HEK293 (cell line): ENCODE measurements around the gene TRPC4AP.

Experiments used
- GLIS1 ChIP-seq: fragments of 450-650 bp; formaldehyde crosslinking; IDR thresholded peaks from 2 replicates; pipeline ENCODE4 v1.5.1; 2016; ENCODE audit warnings: missing biosample characterization, missing genetic modification characterization
- GLIS2 ChIP-seq: fragments of 450-650 bp; formaldehyde crosslinking; IDR thresholded peaks from 2 replicates; pipeline ENCODE4 v1.5.1; 2016; ENCODE audit warnings: missing biosample characterization, missing genetic modification characterization
- KLF8 ChIP-seq: fragments of 450-650 bp; formaldehyde crosslinking; IDR thresholded peaks from 2 replicates; pipeline ENCODE4 v1.5.1; 2016; ENCODE audit warnings: missing biosample characterization, missing genetic modification characterization
- OVOL3 ChIP-seq: fragments of 450-650 bp; formaldehyde crosslinking; IDR thresholded peaks from 2 replicates; pipeline ENCODE4 v1.5.1; 2016; ENCODE audit warnings: missing biosample characterization, missing genetic modification characterization
- PRDM1 ChIP-seq: fragments of 450-650 bp; formaldehyde crosslinking; IDR thresholded peaks from 2 replicates; pipeline ENCODE4; 2016; ENCODE audit warnings: missing biosample characterization, missing genetic modification characterization
- SETDB1 ChIP-seq: IDR thresholded peaks from one replicate; pipeline ENCODE4 v1.6.1; 2017; ENCODE audit warnings: mild to moderate bottlenecking, low read length, moderate library complexity, mixed read lengths; ENCODE audit not compliant: insufficient read length
- SP2 ChIP-seq: fragments of 450-650 bp; formaldehyde crosslinking; IDR thresholded peaks from 2 replicates; pipeline ENCODE4 v1.5.1; 2016; ENCODE audit warnings: missing biosample characterization, missing genetic modification characterization
- TRIM28 ChIP-seq: IDR thresholded peaks from 2 replicates; pipeline ENCODE4 v1.6.1; 2011; ENCODE audit warnings: low read length, control low read depth, borderline replicate concordance
- WT1 ChIP-seq: fragments of 450-650 bp; formaldehyde crosslinking; IDR thresholded peaks from 2 replicates; pipeline ENCODE4 v1.5.1; 2016; ENCODE audit warnings: missing biosample characterization, missing genetic modification characterization
- ZBTB17 ChIP-seq: fragments of 450-650 bp; formaldehyde crosslinking; IDR thresholded peaks from 2 replicates; pipeline ENCODE4 v1.5.1; 2016; ENCODE audit warnings: missing biosample characterization, missing genetic modification characterization
- ZBTB48 ChIP-seq: fragments of 450-650 bp; formaldehyde crosslinking; IDR thresholded peaks from 2 replicates; pipeline ENCODE4 v1.5.1; 2016; ENCODE audit warnings: missing biosample characterization, missing genetic modification characterization
- ZBTB7A ChIP-seq: fragments of 450-650 bp; formaldehyde crosslinking; IDR thresholded peaks from 2 replicates; pipeline ENCODE4 v1.5.1; 2016; ENCODE audit warnings: low read depth, missing biosample characterization, missing genetic modification characterization
- ZBTB8A ChIP-seq: fragments of 450-650 bp; formaldehyde crosslinking; IDR thresholded peaks from 2 replicates; pipeline ENCODE4 v1.5.1; 2016; ENCODE audit warnings: missing biosample characterization, missing genetic modification characterization
- ZFP37 ChIP-seq: fragments of 450-650 bp; formaldehyde crosslinking; IDR thresholded peaks from 2 replicates; pipeline ENCODE4 v1.5.1; 2016; ENCODE audit warnings: missing biosample characterization, missing genetic modification characterization
- ZFP69B ChIP-seq: fragments of 450-650 bp; formaldehyde crosslinking; IDR thresholded peaks from 2 replicates; pipeline ENCODE4 v1.5.1; 2016; ENCODE audit warnings: missing biosample characterization, missing genetic modification characterization
- ZNF24 ChIP-seq: fragments of 450-650 bp; formaldehyde crosslinking; IDR thresholded peaks from 2 replicates; pipeline ENCODE4 v1.5.1; 2016; ENCODE audit warnings: missing biosample characterization, missing genetic modification characterization
- ZNF335 ChIP-seq: fragments of 450-650 bp; formaldehyde crosslinking; conservative IDR thresholded peaks from 2 replicates; pipeline ENCODE4 v1.5.1; 2016; ENCODE audit warnings: missing biosample characterization, missing genetic modification characterization
- ZNF350 ChIP-seq: fragments of 450-650 bp; formaldehyde crosslinking; IDR thresholded peaks from 2 replicates; pipeline ENCODE4 v1.5.0; 2017; ENCODE audit warnings: missing biosample characterization, mild to moderate bottlenecking, missing genetic modification characterization
- ZNF514 ChIP-seq: fragments of 450-650 bp; formaldehyde crosslinking; IDR thresholded peaks from 2 replicates; pipeline ENCODE4 v1.5.1; 2016; ENCODE audit warnings: missing biosample characterization, missing genetic modification characterization
- ZNF600 ChIP-seq: fragments of 450-650 bp; formaldehyde crosslinking; IDR thresholded peaks from 2 replicates; pipeline ENCODE4 v1.5.1; 2016; ENCODE audit warnings: missing biosample characterization, missing genetic modification characterization
- ZNF610 ChIP-seq: fragments of 450-650 bp; formaldehyde crosslinking; IDR thresholded peaks from 2 replicates; pipeline ENCODE4 v1.5.1; 2016; ENCODE audit warnings: missing biosample characterization, missing genetic modification characterization, borderline replicate concordance
- ZNF660 ChIP-seq: fragments of 450-650 bp; IDR thresholded peaks from 2 replicates; pipeline ENCODE4 v1.5.1; 2018; ENCODE audit warnings: missing biosample characterization, mild to moderate bottlenecking, missing genetic modification characterization
- ZNF664 ChIP-seq: fragments of 450-650 bp; formaldehyde crosslinking; IDR thresholded peaks from 2 replicates; pipeline ENCODE4 v1.5.1; 2016; ENCODE audit warnings: missing biosample characterization, missing genetic modification characterization
- ZNF707 ChIP-seq: fragments of 450-650 bp; formaldehyde crosslinking; IDR thresholded peaks from 2 replicates; pipeline ENCODE4 v1.5.1; 2016; ENCODE audit warnings: missing biosample characterization, missing genetic modification characterization
- ZSCAN30 ChIP-seq: fragments of 450-650 bp; IDR thresholded peaks from 2 replicates; pipeline ENCODE4 v1.5.1; 2018; ENCODE audit warnings: missing biosample characterization, mild to moderate bottlenecking, missing genetic modification characterization, moderate library complexity
- ZXDB ChIP-seq: fragments of 450-650 bp; formaldehyde crosslinking; IDR thresholded peaks from 2 replicates; pipeline ENCODE4 v1.5.1; 2016; ENCODE audit warnings: missing biosample characterization, missing genetic modification characterization
- TF ChIP-seq, protein P1 (sequence below): fragments of 450-650 bp; formaldehyde crosslinking; IDR thresholded peaks from 2 replicates; pipeline ENCODE4 v1.5.1; 2016; ENCODE audit warnings: missing biosample characterization, missing genetic modification characterization
- TF ChIP-seq, protein P2 (sequence below): fragments of 450-650 bp; formaldehyde crosslinking; IDR thresholded peaks from 2 replicates; pipeline ENCODE4 v1.5.1; 2017; ENCODE audit warnings: missing biosample characterization, mild to moderate bottlenecking, missing genetic modification characterization, moderate library complexity
- TF ChIP-seq, protein P3 (sequence below): fragments of 450-650 bp; formaldehyde crosslinking; IDR thresholded peaks from 2 replicates; pipeline ENCODE4 v1.5.1; 2017; ENCODE audit warnings: missing biosample characterization, missing genetic modification characterization
- TF ChIP-seq, protein P4 (sequence below): fragments of 450-650 bp; formaldehyde crosslinking; IDR thresholded peaks from 2 replicates; pipeline ENCODE4 v1.5.1; 2016; ENCODE audit warnings: missing biosample characterization, missing genetic modification characterization
- TF ChIP-seq, protein P5 (sequence below): fragments of 450-650 bp; formaldehyde crosslinking; IDR thresholded peaks from 2 replicates; pipeline ENCODE4 v1.5.1; 2017; ENCODE audit warnings: missing biosample characterization, missing genetic modification characterization
- TF ChIP-seq, protein P6 (sequence below): fragments of 450-650 bp; formaldehyde crosslinking; IDR thresholded peaks from 2 replicates; pipeline ENCODE4 v1.5.1; 2017; ENCODE audit warnings: missing biosample characterization, missing genetic modification characterization

Gene TRPC4AP

DNA sequence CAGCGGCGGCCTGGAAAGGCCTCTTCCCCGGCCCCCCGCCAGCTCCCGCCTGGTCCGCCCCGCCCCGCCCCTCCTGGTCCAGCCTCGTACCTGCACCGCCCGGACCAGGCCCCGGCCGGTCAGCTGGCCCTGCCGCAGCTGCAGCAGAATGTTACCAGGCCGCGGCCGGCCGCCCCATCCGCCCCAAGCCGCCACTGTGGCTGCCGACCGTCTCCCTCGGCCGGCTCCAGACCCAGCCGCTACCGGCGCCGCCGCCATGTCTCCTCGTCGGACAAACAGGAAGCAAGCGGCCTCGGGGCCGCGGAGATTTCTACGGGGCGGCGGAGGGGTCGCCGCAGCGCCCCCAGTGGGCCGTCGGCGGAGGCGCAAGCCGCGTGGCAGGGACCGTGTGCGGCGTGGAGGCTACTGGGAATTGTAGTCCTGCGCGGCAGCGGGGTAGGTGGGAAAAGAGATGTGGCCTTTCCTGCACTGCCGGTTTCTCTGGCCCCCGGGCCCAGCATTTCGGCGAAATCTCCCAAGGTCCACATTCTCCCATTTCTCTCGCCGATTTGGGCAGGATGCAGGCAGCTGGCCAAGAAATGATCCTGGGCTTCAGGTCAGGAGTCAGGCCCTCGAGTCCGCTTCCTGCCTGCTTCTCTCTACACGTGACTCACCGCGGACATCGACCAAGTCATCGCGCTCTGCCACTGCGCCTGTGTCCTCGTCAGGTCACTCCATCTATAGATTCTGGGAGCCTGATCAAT is at the start of gene TRPC4AP (continued):
- TF ChIP-seq ZNF707: no peak
- TF ChIP-seq OVOL3: peak; percentile 46; the same call in 1 of the 2 replicates
- 0 out of 2 replicates have a peak, but pooled peaks have one; percentile 37 for TF ChIP-seq GLIS1 (tag by site-specific recombination)
- TF ChIP-seq, protein P1, sequence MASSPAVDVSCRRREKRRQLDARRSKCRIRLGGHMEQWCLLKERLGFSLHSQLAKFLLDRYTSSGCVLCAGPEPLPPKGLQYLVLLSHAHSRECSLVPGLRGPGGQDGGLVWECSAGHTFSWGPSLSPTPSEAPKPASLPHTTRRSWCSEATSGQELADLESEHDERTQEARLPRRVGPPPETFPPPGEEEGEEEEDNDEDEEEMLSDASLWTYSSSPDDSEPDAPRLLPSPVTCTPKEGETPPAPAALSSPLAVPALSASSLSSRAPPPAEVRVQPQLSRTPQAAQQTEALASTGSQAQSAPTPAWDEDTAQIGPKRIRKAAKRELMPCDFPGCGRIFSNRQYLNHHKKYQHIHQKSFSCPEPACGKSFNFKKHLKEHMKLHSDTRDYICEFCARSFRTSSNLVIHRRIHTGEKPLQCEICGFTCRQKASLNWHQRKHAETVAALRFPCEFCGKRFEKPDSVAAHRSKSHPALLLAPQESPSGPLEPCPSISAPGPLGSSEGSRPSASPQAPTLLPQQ (tag by site-specific recombination): peak; percentile 89
- TF ChIP-seq WT1: peak; percentile 5; the same call in 1 of the 2 replicates
- peak; percentile 83 for TF ChIP-seq ZNF24 (tag by site-specific recombination)
- TF ChIP-seq ZBTB8A (tag by site-specific recombination): peak; percentile 37
- peak; percentile 71 for TF ChIP-seq ZNF660 (tag by site-specific recombination)
- peak; percentile 72 for TF ChIP-seq ZNF610 (tag by site-specific recombination)
- TF ChIP-seq ZNF600 (tag by site-specific recombination): peak; percentile 86
- TF ChIP-seq ZFP69B (tag by site-specific recombination): peak; percentile 65; the same call in 1 of the 2 replicates
- peak; percentile 91 for TF ChIP-seq ZBTB7A (tag by site-specific recombination)
- peak; percentile 79 for TF ChIP-seq KLF8
- TF ChIP-seq, protein P2, sequence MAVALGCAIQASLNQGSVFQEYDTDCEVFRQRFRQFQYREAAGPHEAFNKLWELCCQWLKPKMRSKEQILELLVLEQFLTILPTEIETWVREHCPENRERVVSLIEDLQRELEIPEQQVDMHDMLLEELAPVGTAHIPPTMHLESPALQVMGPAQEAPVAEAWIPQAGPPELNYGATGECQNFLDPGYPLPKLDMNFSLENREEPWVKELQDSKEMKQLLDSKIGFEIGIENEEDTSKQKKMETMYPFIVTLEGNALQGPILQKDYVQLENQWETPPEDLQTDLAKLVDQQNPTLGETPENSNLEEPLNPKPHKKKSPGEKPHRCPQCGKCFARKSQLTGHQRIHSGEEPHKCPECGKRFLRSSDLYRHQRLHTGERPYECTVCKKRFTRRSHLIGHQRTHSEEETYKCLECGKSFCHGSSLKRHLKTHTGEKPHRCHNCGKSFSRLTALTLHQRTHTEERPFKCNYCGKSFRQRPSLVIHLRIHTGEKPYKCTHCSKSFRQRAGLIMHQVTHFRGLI (tag by site-specific recombination): peak; percentile 40; the same call in 1 of the 2 replicates
- TF ChIP-seq SETDB1: peak; percentile 46
- TF ChIP-seq, protein P3, sequence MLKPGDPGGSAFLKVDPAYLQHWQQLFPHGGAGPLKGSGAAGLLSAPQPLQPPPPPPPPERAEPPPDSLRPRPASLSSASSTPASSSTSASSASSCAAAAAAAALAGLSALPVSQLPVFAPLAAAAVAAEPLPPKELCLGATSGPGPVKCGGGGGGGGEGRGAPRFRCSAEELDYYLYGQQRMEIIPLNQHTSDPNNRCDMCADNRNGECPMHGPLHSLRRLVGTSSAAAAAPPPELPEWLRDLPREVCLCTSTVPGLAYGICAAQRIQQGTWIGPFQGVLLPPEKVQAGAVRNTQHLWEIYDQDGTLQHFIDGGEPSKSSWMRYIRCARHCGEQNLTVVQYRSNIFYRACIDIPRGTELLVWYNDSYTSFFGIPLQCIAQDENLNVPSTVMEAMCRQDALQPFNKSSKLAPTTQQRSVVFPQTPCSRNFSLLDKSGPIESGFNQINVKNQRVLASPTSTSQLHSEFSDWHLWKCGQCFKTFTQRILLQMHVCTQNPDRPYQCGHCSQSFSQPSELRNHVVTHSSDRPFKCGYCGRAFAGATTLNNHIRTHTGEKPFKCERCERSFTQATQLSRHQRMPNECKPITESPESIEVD (tag by site-specific recombination): no peak
- TF ChIP-seq SP2 (tag by site-specific recombination): peak; percentile 3; the same call in 1 of the 2 replicates
- TF ChIP-seq, protein P4, sequence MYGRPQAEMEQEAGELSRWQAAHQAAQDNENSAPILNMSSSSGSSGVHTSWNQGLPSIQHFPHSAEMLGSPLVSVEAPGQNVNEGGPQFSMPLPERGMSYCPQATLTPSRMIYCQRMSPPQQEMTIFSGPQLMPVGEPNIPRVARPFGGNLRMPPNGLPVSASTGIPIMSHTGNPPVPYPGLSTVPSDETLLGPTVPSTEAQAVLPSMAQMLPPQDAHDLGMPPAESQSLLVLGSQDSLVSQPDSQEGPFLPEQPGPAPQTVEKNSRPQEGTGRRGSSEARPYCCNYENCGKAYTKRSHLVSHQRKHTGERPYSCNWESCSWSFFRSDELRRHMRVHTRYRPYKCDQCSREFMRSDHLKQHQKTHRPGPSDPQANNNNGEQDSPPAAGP: peak; percentile 77
- TF ChIP-seq, protein P5, sequence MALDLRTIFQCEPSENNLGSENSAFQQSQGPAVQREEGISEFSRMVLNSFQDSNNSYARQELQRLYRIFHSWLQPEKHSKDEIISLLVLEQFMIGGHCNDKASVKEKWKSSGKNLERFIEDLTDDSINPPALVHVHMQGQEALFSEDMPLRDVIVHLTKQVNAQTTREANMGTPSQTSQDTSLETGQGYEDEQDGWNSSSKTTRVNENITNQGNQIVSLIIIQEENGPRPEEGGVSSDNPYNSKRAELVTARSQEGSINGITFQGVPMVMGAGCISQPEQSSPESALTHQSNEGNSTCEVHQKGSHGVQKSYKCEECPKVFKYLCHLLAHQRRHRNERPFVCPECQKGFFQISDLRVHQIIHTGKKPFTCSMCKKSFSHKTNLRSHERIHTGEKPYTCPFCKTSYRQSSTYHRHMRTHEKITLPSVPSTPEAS (tag by site-specific recombination): peak; percentile 12; the same call in 1 of the 2 replicates
- TF ChIP-seq TRIM28: peak; percentile 70; the same call in 1 of the 2 replicates
- peak; percentile 90 for TF ChIP-seq PRDM1
- TF ChIP-seq ZBTB48: peak; percentile 90
- TF ChIP-seq ZBTB17 (tag by site-specific recombination): peak; percentile 100
- peak; percentile 94; the same call in 1 of the 2 replicates for TF ChIP-seq ZSCAN30 (tag by site-specific recombination)
- TF ChIP-seq GLIS2 (tag by site-specific recombination): peak; percentile 51; the same call in 1 of the 2 replicates
- TF ChIP-seq ZNF335: peak; percentile 100
- TF ChIP-seq, protein P6, sequence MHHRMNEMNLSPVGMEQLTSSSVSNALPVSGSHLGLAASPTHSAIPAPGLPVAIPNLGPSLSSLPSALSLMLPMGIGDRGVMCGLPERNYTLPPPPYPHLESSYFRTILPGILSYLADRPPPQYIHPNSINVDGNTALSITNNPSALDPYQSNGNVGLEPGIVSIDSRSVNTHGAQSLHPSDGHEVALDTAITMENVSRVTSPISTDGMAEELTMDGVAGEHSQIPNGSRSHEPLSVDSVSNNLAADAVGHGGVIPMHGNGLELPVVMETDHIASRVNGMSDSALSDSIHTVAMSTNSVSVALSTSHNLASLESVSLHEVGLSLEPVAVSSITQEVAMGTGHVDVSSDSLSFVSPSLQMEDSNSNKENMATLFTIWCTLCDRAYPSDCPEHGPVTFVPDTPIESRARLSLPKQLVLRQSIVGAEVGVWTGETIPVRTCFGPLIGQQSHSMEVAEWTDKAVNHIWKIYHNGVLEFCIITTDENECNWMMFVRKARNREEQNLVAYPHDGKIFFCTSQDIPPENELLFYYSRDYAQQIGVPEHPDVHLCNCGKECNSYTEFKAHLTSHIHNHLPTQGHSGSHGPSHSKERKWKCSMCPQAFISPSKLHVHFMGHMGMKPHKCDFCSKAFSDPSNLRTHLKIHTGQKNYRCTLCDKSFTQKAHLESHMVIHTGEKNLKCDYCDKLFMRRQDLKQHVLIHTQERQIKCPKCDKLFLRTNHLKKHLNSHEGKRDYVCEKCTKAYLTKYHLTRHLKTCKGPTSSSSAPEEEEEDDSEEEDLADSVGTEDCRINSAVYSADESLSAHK: peak; percentile 98
- TF ChIP-seq ZNF514 (tag by site-specific recombination): no peak
- TF ChIP-seq ZXDB (tag by site-specific recombination): peak; percentile 92
- TF ChIP-seq ZNF350 (tag by site-specific recombination): no peak
- 0 out of 2 replicates have a peak, but pooled peaks have one; percentile 7 for TF ChIP-seq ZNF664 (tag by site-specific recombination)
- 0 out of 2 replicates have a peak, but pooled peaks have one; percentile 15 for TF ChIP-seq ZFP37 (tag by site-specific recombination)
